Inferior parietal cortex (tissue), 1 donor: Measurements from ENCODE around the gene MACROH2A1.

ENCODE experiments used
- DNase-seq: peaks from one replicate; pipeline ENCODE4 v3.0.0-alpha.2; 2016; ENCODE audit errors: extremely low spot score

Gene MACROH2A1

GRCh38 chr5:135289651-135290050 lies 109.4 kb downstream of the MACROH2A1 start:
- DNase-seq = no peak

- no peak for DNase-seq
Observed at GRCh38 chr5:135287551-135287950, 111.5 kb downstream of the MACROH2A1 start.
